CD4-positive, alpha-beta T cell (primary cell): ENCODE measurements around the gene CTSL. TPM values are rescaled to one million over a fixed set of nuclear protein-coding genes. Genes with fewer than 3 reads are reported as not detected.

Experiments used
- ATAC-seq: fragments of 200-7000 bp; cut with Tn5 transposase; one replicate; pipeline ENCODE4 v1.10.0; 2022; ENCODE audit warnings: mild to moderate bottlenecking; ENCODE audit not compliant: poor library complexity
- CTCF ChIA-PET: fragments of 350-600 bp; sonication (Branson Sonifier 250); formaldehyde crosslinking; loops from one replicate; lab custom pipeline; 2021; ENCODE audit warnings: antibody characterized with exemption, inconsistent platforms; lab: Charles Lee
- POLR2A ChIA-PET: fragments of 350-600 bp; sonication (Branson Sonifier 250); formaldehyde crosslinking; loops from one replicate; lab custom pipeline; 2021; ENCODE audit warnings: antibody characterized with exemption, inconsistent platforms; lab: Charles Lee
- DNase-seq, 14 experiments: peaks; one replicate each; pipeline ENCODE4 v3.0.0-alpha.2; 2013 to 2020; ENCODE audit warnings: mixed read lengths in 2 of 14
- H3K27ac ChIP-seq, 2 donors: one replicate each; pipeline versions ENCODE4 v1.5.1 to v1.7.0; 2013; ENCODE audit warnings: low read length in 2 of 2, low read depth in 1 of 2, mild to moderate bottlenecking in 1 of 2
- H3K27me3 ChIP-seq, 2 experiments: 1 replicate in 1 of 2; 2 replicates in 1 of 2; pipeline versions ENCODE4 v1.6.1 to v1.7.0; 2013; ENCODE audit warnings: low read length in 2 of 2, control low read depth in 1 of 2, mild to moderate bottlenecking in 1 of 2, moderate library complexity in 1 of 2; ENCODE audit not compliant: insufficient read depth in 2 of 2, control insufficient read depth in 1 of 2
- H3K36me3 ChIP-seq: one replicate; pipeline ENCODE4 v1.6.1; 2013; ENCODE audit warnings: low read length, control low read depth; ENCODE audit not compliant: insufficient read depth
- H3K4me1 ChIP-seq: one replicate; pipeline ENCODE4 v1.6.1; 2013; ENCODE audit warnings: low read length, control low read depth; ENCODE audit not compliant: insufficient read depth
- H3K4me3 ChIP-seq: one replicate; pipeline ENCODE4 v1.5.1; 2013; ENCODE audit warnings: mild to moderate bottlenecking, low read length, moderate library complexity
- H3K9me3 ChIP-seq, 2 experiments: 1 replicate in 1 of 2; 2 replicates in 1 of 2; pipeline versions ENCODE4 v1.6.1 to v1.7.0; 2013; ENCODE audit warnings: low read length in 2 of 2, mild to moderate bottlenecking in 2 of 2, control low read depth in 1 of 2, moderate library complexity in 1 of 2; ENCODE audit not compliant: control insufficient read depth in 1 of 2, insufficient read depth in 1 of 2
- H3K27ac Mint-ChIP-seq: one replicate; pipeline ENCODE4 v1.8.0; 2020; ENCODE audit warnings: mixed read lengths
- H3K27me3 Mint-ChIP-seq: one replicate; pipeline ENCODE4 v1.8.0; 2021; ENCODE audit warnings: mixed read lengths
- H3K36me3 Mint-ChIP-seq: one replicate; pipeline ENCODE4 v1.8.0; 2021; ENCODE audit warnings: low read depth, mixed read lengths
- H3K4me1 Mint-ChIP-seq: one replicate; pipeline ENCODE4 v1.8.0; 2021; ENCODE audit warnings: low read depth, mixed read lengths
- H3K4me3 Mint-ChIP-seq: one replicate; pipeline ENCODE4 v1.8.0; 2020; ENCODE audit warnings: mild to moderate bottlenecking, mixed read lengths
- H3K9me3 Mint-ChIP-seq: one replicate; pipeline ENCODE4 v1.8.0; 2020; ENCODE audit warnings: mixed read lengths
- CTCF ChIP-seq: fragments of 200-600 bp; IDR thresholded peaks from one replicate; pipeline ENCODE4 v1.8.0; 2022; ENCODE audit warnings: antibody characterized with exemption, mild to moderate bottlenecking
- intact Hi-C, 2 experiments: fragments of 100-400 bp; cut with DNase I in 1 of 2; cut with micrococcal nuclease in 1 of 2; formaldehyde crosslinking; loops; one replicate each; pipeline versions ENCODE4 v1.15.1 to v1.9.0; 2023 to 2025; cut with DNase I, micrococcal nuclease
- total RNA-seq, 174 experiments: library from RNA in 2 of 174; stranded (reverse) in 2 of 174; gene quantifications; one replicate each; pipeline ENCODE4 v1.2.3 and lab custom pipeline; 2021 to 2026

The CTSL gene
- total RNA-seq, 2 experiments from 2014 or later = 7.5 to 7.9 TPM

- Histone ChIP-seq H3K27ac (no peak overlapping the region), H3K27me3 (no peaks in the 10 kb centered on the region), H3K4me3 (no peak overlapping the region), H3K9me3 (peaks cover 0 to 4% of the 10 kb centered on the region in 2 experiments), H3K36me3 (no peaks in the 10 kb centered on the region), H3K4me1 (no peaks in the 10 kb centered on the region)
- H3K4me3 Mint-ChIP-seq = no peak overlapping the region
- H3K9me3 Mint-ChIP-seq = no peaks in the 10 kb centered on the region
- H3K27ac Mint-ChIP-seq = no peak overlapping the region
- H3K36me3 Mint-ChIP-seq = no peaks in the 10 kb centered on the region
- intact Hi-C loops = no loop called here
- POLR2A ChIA-PET = no interaction called here
- no peaks in the 10 kb centered on the region for H3K27me3 Mint-ChIP-seq
- TF ChIP-seq CTCF = no peak
- no peak for DNase-seq
- CTCF ChIA-PET = no interaction called here
- peaks cover 14% of the 10 kb centered on the region for H3K4me1 Mint-ChIP-seq
- no peak for ATAC-seq
Measured at GRCh38 chr9:87699835-87700234, 26.1 kb upstream of the CTSL start.

GRCh38 chr9:87701491-87701890 is 24.4 kb upstream of the CTSL start:
- no peak for ATAC-seq
- no peaks in the 10 kb centered on the region for H3K4me1 ChIP-seq
- POLR2A ChIA-PET = no interaction called here
- H3K4me3 ChIP-seq = no peak overlapping the region
- no peaks in the 10 kb centered on the region for H3K36me3 ChIP-seq
- Mint-ChIP-seq H3K4me3 (no peak overlapping the region), H3K4me1 (peaks cover 14% of the 10 kb centered on the region), H3K36me3 (no peaks in the 10 kb centered on the region), H3K9me3 (no peaks in the 10 kb centered on the region), H3K27me3 (no peaks in the 10 kb centered on the region), H3K27ac (no peak overlapping the region)
- H3K27me3 ChIP-seq = no peaks in the 10 kb centered on the region
- no peak for DNase-seq
- TF ChIP-seq CTCF = no peak
- H3K27ac ChIP-seq = no peak overlapping the region
- CTCF ChIA-PET = no interaction called here
- intact Hi-C loops = no loop called here
- peaks cover 0 to 9% of the 10 kb centered on the region in 2 experiments for H3K9me3 ChIP-seq

- POLR2A ChIA-PET = no interaction called here
- no peaks in the 10 kb centered on the region for H3K27me3 ChIP-seq
- no peak overlapping the region for H3K4me3 Mint-ChIP-seq
- ATAC-seq (no peak), DNase-seq (no peak)
- no peak for TF ChIP-seq CTCF
- H3K4me1 Mint-ChIP-seq = peaks cover 14% of the 10 kb centered on the region
- CTCF ChIA-PET = no interaction called here
- H3K36me3 ChIP-seq = no peaks in the 10 kb centered on the region
- no peak overlapping the region for H3K27ac ChIP-seq
- no peak overlapping the region for H3K27ac Mint-ChIP-seq
- H3K4me3 ChIP-seq = no peak overlapping the region
- no peaks in the 10 kb centered on the region for H3K27me3 Mint-ChIP-seq
- H3K9me3 ChIP-seq = peaks cover 0 to 14% of the 10 kb centered on the region in 2 experiments
- H3K9me3 Mint-ChIP-seq = no peaks in the 10 kb centered on the region
- no peaks in the 10 kb centered on the region for H3K4me1 ChIP-seq
- intact Hi-C loops = no loop called here
- H3K36me3 Mint-ChIP-seq = no peaks in the 10 kb centered on the region
Measured at GRCh38 chr9:87701931-87702421, 23.9 kb upstream of the CTSL start.
